HG03066 (cell line): Measurements from ENCODE around the gene PCNX2.

ENCODE experiments used
- ATAC-seq: cut with Tn5 transposase; IDR thresholded peaks from one replicate; pipeline ENCODE4 v1.9.1; 2021; ENCODE audit warnings: low read depth; ENCODE audit not compliant: unreplicated experiment

Gene PCNX2

GRCh38 chr1:233237647-233238046 lies 57.9 kb downstream of the PCNX2 start:
- no peak for ATAC-seq

GRCh38 chr1:233233508-233234040 lies 62.0 kb downstream of the PCNX2 start:
- ATAC-seq, result no peak

- no peak for ATAC-seq
Measured at GRCh38 chr1:233230011-233230410, 65.5 kb downstream of the PCNX2 start.

- no peak for ATAC-seq
Measured at GRCh38 chr1:233229288-233229687, 66.2 kb downstream of the PCNX2 start.

GRCh38 chr1:233227930-233228465 lies 67.5 kb downstream of the PCNX2 start:
- no peak for ATAC-seq

- ATAC-seq, result no peak
Measured at GRCh38 chr1:233224311-233224710, 71.2 kb downstream of the PCNX2 start.

GRCh38 chr1:233217832-233218231 lies 77.7 kb downstream of the PCNX2 start:
- ATAC-seq, result no peak

GRCh38 chr1:233216009-233216408 lies 79.5 kb downstream of the PCNX2 start:
- ATAC-seq, result no peak

GRCh38 chr1:233215135-233215760 lies 80.3 kb downstream of the PCNX2 start:
- ATAC-seq, result no peak

GRCh38 chr1:233211595-233211994 lies 83.9 kb downstream of the PCNX2 start:
- ATAC-seq, result no peak

GRCh38 chr1:233211106-233211505 lies 84.4 kb downstream of the PCNX2 start:
- ATAC-seq, result no peak

GRCh38 chr1:233209481-233209880 lies 86.0 kb downstream of the PCNX2 start:
- ATAC-seq, result no peak

- no peak for ATAC-seq
Measured at GRCh38 chr1:233208687-233209086, 86.8 kb downstream of the PCNX2 start.

- no peak for ATAC-seq
Measured at GRCh38 chr1:233197940-233198339, 97.6 kb downstream of the PCNX2 start.

- no peak for ATAC-seq
Measured at GRCh38 chr1:233193741-233194140, 101.8 kb downstream of the PCNX2 start.

- no peak for ATAC-seq
Measured at GRCh38 chr1:233190987-233191386, 104.5 kb downstream of the PCNX2 start.

GRCh38 chr1:233189526-233189925 lies 106.0 kb downstream of the PCNX2 start:
- ATAC-seq, result no peak

- no peak for ATAC-seq
Measured at GRCh38 chr1:233188061-233188460, 107.5 kb downstream of the PCNX2 start.

GRCh38 chr1:233183226-233184020 lies 112.1 kb downstream of the PCNX2 start:
- ATAC-seq, result no peak

- no peak for ATAC-seq
Measured at GRCh38 chr1:233182587-233182986, 112.9 kb downstream of the PCNX2 start.

GRCh38 chr1:233180641-233181364 lies 114.7 kb downstream of the PCNX2 start:
- no peak for ATAC-seq
